ENCODE measurements around the gene MLLT6. TPM values are rescaled to one million over a fixed set of nuclear protein-coding genes. Genes with fewer than 3 reads are reported as not detected.

MLLT6 gene
- 303 and 305 TPM in 2 replicates for total RNA-seq

DNA sequence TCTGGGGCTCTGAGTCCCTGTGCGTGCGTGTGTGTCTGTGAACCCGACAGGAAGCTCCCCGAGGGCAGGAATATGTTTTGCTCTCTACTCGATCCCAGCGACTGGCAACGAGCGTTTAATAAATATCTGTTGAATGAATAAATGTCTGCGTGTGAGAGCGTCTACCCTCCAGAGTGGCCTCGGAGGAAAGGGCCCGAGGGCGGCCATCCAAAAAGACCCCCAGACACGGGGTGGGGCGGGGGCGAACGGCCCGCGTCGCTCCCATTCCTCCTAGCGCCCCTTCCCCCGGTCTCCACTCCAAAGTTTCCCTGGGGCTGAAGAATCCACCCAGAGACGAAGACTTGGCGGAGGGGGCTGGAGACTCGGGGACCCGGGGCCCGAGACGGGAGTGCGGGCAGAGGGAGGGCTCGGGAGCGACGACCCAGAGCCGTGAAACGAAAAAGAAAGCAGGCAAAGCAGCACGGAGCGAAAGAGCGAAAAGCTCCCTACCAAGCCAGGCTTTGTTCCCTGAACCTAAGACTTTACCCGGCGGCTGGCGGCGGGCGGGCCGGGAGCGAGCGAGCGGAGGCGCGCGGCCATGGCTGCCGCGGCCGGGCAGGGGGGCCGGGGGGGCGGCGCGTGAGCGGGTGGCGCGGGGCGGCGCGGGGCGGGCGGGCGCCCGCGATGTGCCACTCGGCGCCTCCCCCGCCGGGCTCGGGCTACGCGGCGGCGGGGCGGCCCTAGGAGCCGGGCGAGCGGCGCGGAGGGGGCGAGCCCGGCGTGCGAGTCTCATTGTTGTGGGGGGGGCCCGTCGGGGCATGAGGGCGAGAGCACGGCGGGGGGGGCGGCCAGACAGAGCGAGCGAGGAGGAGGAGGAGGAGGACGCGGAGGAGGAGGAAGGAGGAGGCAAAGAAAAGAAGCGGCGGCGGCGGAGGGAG lies at the start of gene MLLT6:
TSS of gene MLLT6 (plus strand) at position 668 of the 917 bp plus-strand sequence. CDS start 360 bp downstream, outside the sequence.
- intact Hi-C loops (cut with micrococcal nuclease), result loop anchor here (5.0 to 10.0 kb wide), 2 partner anchors 757 to 1620 kb away; partner anchors contain the start of gene CDK12

DNA sequence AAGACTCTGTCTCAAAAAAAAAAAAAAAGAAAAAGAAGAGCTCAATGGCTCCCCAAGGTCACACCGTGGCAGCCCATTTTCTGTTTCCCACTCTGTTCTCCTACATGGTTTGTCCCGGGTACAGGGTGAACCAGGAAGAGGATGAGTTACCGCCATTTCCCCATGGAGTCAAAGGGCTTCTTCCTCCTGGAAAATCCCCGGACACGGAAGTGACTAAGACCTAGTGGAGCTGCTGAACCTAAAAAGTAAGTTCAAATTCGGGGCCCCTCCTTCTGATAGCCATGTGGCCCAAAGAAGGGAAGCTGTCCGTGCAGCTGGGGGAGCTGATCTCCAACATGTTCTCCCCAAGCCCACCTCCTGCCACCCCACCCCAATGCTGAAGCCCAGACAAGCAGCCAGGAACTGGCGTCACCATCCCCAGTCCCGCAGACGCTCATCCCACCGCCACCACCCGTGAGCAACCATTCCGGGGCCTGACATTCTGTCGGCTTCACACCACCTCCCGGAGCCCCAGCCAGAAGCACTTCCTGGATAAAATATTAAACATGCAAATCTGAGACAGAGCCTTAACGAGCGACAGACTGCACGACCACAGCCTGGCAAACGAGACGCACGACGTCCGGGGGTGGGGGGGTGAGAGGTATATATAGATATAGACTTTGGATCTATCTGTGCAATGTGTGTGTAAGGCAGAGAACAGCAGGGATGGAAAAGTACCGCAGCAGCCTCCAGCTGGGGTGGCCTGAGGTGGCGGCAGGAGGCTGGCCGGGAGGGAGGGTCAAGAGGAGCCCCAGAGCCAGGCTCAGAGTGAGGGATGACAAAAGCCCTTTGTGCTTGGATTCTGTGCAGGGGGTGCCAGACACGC lies 47.9 kb upstream of the MLLT6 start:
- intact Hi-C loops (cut with micrococcal nuclease), result no loop called here

DNA sequence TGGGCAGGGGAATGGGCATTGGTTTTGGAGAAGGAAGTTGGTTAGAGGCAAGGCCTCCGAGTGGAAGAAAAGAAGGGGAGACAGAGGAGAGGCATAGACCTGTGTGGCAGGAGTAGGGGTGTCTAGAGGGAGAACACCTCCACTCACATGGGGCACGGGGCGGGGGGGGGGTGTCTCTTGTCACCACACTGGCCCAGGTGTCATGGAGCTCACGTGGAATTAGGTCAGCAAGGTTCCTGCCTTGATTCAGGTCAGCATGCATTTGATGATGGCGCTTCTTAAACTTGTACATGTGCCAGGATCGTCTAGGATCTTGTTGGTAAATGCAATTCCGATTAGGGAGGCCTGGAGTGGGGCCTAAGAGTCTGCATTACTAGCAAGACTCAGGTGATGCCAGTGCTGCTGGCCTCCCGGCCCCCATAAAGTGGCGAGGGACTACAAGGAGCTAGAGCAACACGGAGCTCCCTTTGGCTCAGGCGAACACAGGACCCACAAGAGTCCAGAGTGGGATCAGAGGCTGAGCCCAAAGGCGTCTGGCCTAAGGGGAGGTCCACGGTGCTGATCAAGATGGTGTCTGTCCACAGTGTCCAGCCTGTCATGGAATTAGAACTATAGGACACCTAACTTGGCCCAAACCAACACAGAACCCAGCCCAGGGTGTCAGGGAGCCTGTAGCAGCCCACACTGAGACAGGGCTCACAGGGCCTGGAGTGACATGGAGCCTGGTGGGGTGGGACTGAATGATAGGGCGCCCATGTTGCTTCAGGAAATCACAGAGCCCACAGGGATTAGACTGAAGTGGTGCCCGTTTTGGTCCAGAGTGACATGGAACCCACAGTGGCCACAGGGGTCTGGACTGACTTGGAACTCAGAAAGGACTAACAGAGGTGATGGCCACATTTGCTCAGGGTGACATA lies 47.0 kb upstream of the MLLT6 start:
- intact Hi-C loops (cut with micrococcal nuclease), result no loop called here

DNA sequence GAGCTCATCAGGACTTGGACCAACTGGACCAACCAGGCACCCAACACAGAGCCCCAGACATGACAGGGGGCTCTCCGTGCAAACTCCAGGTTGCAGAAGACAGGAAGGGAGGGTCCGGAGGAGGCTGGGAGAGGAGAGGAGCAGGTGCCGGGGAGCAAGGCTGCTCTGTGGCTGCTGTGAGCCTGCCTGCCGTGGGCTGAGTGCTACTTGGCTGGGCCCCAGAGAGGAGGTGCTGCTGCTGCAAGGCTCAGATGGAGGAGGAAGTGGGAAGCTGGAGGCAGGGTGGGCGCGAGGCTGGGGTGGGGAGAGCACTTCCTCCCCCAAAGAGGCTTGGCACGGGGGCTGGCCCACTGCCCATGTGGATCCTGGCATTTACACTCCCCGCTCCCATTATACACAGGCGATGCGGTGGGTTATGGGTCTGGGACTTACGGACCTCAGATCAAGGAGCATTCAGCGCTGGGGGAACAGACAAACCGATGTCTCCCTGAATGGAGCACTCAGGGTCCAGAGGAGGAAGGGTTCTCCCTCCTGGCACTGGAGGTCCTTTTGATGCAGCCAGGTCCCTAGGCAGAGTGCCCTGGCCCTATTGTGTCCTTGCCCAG lies 46.2 kb upstream of the MLLT6 start:
- intact Hi-C loops (cut with micrococcal nuclease), result no loop called here

DNA sequence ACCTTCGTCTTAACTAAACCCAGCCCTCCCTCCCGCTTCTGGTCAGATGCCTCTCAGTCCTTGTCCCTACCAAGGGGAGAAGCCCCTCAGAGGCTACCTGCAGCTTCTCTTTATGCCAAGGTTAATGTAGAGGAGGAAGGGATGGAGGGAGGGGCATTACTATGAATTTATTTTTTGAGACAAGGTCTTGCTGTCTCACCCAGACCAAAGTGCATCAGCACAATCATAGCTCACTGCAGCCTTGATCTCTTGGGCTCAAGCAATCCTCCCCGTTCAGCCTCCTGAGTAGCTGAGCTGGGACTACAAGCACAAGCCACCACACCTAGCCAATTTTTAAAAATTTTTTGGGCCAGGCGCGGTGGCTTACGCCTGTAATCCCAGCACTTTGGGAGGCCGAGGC lies 45.7 kb upstream of the MLLT6 start:
- intact Hi-C loops (cut with micrococcal nuclease), result no loop called here

DNA sequence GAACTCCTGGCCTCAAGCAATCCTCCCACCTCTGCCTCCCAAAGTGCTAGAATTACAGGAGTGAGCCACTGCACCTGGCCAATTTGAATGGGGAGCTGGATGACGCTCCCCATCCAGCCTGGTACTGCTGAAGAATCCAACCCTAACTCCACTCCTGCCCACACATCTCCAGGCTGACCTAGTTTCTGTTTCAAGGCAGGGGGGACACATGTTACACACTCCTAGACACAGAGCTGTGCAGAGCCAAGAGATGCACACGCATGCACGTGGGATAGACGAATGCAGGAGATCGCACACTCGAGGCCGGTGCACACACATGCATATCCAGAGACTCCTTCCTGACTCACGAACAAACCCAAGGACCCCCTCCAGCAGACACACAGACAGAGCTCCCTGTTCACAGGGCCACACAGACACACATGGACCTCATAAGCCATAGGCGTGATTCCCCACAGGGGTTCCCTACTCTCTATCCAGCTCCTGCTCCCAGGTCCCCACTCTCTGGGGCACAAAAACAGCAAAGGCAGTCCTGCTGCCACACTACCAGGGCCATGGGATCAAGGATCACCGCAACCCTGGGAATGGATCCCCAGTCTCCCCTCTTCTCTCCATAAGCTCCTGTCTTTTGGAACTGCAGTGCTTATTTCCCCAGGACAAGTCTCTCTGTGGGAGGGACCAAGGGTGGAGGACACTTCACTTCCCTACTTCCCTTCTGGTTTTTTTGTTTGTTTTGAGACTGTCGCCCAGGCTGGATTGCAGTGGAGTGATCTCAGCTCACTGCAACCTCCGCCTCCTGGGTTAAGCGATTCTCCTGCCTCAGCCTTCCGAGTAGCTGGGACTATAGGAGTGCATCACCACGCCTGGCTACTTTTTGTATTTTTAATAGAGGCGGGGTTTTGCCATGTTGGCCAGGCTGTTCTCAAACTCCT lies 44.7 kb upstream of the MLLT6 start:
- intact Hi-C loops (cut with micrococcal nuclease), result loop anchor here (10.0 kb wide), 1 partner anchor 66 kb away; no protein-coding TSS in a partner anchor

DNA sequence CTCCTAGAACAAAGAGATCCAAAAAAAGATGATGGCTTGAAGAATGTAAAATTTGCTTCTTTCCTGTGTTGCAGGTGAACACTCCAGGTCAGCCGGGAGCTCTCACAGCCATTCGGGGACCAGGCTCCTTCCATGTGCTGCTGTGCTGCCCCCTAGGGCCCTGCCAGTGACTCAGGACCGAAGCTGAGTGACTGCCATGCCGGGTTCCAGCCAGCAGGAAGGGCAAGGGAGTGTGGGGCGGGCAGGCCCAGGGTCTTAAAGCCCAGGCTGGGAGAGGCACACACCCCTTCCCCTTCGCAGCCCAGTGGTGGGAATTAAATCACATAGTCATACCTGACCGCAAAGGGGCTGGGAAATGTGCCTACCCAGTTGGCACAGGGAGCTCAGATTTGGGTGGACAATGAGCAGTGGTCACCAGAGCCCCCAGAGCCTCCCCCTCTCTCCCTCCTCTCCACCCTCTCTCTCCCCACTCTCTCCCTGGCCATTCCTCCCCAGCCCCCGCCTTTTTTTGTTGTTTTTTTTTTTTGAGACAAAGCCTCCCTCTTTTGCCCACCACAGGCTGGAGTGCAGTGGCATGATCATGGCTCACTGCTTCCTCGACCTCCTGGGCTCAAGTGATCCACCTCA lies 41.8 kb upstream of the MLLT6 start:
- intact Hi-C loops (cut with micrococcal nuclease), result loop anchor here (10.0 kb wide), 1 partner anchor 68 kb away; no protein-coding TSS in a partner anchor

DNA sequence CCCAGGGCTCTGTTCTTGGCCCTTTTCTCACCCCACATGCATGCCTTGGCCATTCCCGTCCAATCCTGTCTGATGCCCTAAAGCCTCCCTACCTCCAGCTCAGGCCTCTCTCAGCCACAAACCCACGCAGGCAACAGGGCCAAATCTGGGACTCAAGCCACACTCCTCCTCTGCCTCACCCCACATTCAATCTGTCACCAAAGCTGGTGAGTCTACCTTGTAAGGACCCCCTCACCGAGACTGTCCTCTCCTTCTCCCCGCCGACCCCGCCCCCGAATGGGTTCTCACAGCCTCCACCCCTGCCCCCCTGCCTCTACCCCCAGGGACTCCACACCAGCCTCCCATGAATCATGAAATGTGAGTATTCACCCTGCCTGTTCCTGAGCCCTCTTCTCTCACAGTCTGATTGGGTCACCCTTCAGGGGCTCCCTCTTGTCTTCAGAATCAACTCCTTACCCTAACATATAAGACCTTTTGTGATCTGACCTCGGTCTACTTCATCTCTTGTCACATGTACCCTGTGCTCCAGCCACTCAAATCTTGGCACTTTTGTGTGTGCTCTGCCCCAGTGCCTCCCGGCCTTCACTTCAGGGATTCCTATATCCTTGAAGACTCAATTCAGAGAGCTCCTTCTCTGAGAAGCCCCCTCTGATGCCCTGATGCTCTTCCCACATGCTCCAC lies 41.0 kb upstream of the MLLT6 start:
- intact Hi-C loops (cut with micrococcal nuclease), result loop anchor here (10.0 kb wide), 1 partner anchor 69 kb away; no protein-coding TSS in a partner anchor

DNA sequence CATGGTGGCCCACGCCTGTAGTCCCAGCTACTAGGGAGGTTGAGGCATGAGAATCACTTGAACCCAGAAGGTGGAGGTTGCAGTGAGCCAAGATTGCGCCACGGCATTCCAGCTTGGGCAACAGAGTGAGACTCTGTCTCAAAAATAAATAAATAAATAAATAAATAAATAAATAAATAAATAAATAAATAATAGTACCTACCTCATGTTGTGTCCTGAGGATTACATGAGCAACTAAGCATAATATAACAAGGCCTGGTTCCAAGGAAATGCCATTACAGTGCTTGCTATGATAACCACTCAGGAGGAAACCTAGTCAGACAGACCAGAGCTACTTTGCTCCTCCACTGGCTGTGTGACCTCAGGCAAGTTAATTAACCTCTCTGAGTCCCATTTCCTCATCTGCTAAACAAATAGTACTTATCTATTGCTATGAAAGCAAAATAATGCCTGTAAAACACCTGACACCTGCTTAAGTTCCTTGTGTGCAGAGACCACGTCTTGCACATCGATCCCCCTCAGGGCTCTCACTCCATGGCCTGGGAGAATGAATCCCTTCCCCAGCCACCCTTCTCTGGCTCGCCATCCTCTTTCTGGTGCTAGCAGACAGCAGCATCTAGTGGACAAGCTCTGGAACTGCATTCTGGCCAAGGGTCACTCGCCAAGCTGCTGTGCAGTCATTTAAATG lies 37.8 kb upstream of the MLLT6 start:
- intact Hi-C loops (cut with micrococcal nuclease), result loop anchor here (1.0 to 10.0 kb wide), 4 partner anchors 72 to 244 kb away; no protein-coding TSS in a partner anchor

DNA sequence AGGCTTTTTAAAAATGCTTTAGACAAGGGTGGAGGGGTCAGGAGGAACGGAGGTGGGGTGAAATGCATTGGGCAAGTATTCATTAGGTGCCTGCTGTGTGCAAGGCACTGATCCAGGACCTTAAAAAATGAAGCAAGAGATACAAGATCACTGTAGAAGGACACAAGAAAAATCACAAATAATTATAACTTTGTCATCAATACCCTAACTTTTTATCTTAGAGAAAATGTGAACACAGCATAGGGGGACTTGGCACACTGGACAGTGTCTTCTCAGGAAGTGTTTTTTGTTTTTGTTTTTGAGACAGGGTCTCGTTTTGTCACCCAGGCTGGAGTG lies 37.3 kb upstream of the MLLT6 start:
- intact Hi-C loops (cut with micrococcal nuclease), result loop anchor here (1.0 to 10.0 kb wide), 4 partner anchors 73 to 244 kb away; no protein-coding TSS in a partner anchor

DNA sequence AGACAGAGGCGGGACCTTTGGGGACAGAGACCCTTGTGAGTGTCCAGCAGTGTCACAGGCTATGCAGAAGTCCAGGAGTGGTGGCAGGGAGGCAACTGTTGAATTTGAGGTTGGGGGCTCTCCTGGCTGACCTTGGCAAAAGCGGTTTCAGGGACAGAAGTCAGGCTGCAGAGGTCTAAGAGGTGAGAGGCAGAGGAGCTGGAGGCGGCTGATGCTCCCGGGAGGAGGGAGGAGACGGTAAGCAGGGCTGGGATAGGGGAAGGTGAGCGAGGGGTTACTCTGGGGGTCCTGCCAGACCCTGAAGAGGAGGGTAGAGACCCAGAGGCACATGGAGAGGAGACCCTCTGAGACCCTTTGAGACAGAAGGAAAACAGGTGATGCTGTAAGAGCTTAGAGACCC lies 35.6 kb upstream of the MLLT6 start:
- intact Hi-C loops (cut with micrococcal nuclease), result loop anchor here (10.0 kb wide), 1 partner anchor 75 kb away; no protein-coding TSS in a partner anchor

DNA sequence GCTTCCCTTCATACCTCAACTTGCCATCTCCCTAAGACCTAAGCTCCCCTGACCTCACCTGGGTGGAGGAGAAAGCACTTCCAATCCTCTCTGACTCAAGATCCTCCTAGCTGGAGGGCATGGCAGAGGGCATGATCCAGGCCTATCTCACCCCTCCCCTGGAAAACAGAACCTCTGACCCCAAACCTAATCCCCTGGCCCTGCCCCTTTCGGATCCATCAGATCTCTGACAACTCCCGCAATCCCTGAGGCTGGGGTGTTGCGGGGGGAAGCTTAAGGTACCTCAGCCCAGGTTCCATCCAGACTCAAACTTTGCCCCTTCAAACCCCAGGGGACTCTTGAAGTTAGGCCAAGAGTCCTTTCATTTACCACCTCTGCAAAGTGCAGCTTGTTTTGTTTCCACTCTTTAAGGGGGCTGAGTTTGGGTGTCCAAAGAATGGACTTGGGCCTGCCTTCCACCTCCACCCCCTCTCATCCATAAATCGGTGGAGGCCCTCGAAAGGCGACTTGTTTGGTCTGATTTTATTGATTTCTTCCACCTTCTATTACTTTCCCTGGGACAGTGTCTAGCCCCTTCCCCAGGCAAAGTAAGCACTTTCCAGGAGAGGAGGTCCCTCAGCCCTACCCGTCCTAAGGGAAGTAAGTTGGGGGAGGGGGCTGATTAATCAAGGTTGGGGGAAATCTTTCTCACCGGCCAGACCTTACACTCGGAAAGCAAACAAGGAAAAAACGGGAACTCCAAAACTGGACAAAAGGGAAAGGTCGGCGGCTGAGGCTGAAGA lies 32.9 kb upstream of the MLLT6 start:
- intact Hi-C loops (cut with micrococcal nuclease), result no loop called here

DNA sequence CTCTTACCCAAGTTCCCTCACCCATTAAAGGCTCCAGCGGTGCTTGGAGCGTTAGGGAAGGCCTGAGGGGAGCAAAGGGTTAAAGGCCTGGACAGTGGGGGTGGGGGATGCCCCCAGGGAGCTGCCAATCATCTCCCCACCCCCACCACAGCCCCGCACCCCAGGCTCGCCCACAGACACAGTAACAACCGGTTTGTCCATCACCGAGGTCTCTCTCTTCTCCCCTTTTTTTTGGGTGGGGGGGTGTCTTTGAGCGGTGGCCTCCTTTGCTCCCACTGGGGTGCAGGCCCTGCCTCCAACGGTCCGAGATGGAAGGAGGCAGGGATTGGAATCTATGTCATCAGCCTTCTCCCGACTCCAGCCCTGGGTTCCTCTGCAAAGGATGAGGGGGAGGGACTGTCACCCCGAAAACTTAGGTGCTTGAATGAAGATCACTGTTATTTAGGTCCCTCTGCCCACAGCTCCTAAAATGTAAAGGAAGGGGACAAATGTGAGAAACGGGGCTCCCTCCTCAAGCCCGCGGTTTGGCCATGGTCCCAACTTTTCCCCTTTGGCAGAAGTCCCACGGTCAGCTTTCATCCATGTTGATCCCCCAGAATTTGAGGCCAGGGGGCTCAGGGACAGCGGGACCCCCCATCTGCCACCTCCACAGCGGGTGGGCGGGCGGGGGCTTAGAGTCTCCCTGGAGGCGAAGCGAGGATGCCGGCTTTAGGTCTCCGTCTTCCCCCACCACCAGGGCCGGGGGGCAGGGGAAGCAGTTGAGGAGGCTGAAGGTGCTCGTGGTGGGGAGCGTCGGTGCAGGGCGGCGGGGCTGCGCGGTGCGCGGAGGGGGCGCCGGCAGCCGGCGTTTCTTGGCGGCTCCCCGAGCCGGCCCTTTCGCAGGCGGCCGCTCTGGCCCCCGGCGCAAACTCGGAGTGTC lies 32.0 kb upstream of the MLLT6 start:
- intact Hi-C loops (cut with micrococcal nuclease), result no loop called here

DNA sequence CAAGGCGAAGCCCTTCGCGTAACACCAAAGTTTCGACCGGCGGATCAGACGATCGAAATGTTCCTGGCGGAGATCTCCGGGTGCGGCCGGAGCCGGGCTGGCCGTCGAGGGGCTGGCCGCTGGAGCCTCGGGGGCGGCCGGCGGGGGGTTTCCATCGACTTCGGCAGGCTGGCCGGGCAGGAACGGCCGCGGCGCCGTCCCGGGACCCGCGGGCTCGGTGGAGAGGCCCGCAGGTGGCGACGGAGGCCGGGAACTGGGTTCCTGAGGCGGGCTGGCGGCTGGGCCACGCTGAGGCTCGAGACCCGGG lies 31.4 kb upstream of the MLLT6 start:
- intact Hi-C loops (cut with micrococcal nuclease), result loop anchor here (2.0 kb wide), 2 partner anchors 67 to 115 kb away; no protein-coding TSS in a partner anchor

DNA sequence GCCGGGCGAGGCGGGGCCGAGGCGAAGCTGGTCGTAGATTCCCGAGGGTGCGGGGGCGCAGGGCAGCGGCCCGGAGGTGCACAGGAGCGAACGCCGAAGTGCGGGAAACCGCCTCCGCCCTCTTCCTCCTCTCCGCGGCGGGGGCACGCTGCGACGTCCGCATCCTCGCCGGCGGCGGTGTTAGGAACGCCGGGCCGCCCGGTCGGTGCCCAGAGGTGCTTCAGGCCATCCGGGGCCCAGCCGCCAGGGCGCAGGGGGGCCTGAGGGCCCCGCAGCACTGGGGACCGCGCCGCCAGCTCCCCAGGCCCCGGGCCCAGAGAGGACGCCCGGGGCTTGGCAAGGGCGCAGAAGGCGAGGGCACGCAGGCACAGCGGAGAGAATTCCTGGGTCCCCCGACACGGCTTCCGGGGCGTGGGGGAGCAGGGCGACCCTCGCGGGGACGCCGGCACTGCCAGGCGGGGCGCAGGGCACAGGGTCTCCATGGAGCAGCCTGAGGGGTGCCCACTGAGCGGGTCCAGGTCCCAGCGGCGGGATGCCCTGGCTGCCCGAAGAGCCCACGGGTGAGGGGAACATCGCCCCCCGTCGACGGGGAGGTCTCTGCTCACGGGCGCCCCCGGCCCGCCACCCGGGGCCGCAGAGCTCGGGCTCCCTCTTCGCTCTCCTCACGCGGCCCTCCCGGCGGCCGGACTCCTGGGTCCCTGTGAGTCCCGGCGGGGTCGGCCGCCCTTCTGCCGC lies 30.9 kb upstream of the MLLT6 start:
- intact Hi-C loops (cut with micrococcal nuclease), result loop anchor here (2.0 kb wide), 2 partner anchors 67 to 115 kb away; no protein-coding TSS in a partner anchor
